Measurements from ENCODE around the gene IFNW1. TPM values are rescaled to one million over a fixed set of nuclear protein-coding genes. Genes with fewer than 3 reads are reported as not detected.

Gene IFNW1
- total RNA-seq, 1 experiment from 2014 or later = not detected

GRCh38 chr9:21119093-21119770, 22.4 kb downstream of the IFNW1 start:
- intact Hi-C loops (cut with micrococcal nuclease; ENCODE audit: unreplicated experiment) = loop anchor here (10.0 kb wide), 2 partner anchors 114 to 924 kb away; no protein-coding TSS in a partner anchor
- CTCF ChIA-PET = no interaction called here
- H3K27ac Mint-ChIP-seq (ENCODE audit: unreplicated experiment) = no peak overlapping the region
- H3K27me3 Mint-ChIP-seq (ENCODE audit: unreplicated experiment) = no peaks in the 10 kb centered on the region
- no peak for TF ChIP-seq CTCF (IDR thresholded peaks at IDR 0.05; ENCODE audit: unreplicated experiment)
- H3K36me3 Mint-ChIP-seq (ENCODE audit: insufficient read depth, unreplicated experiment) = no peaks in the 10 kb centered on the region
- BruUV-seq (replicated peaks) = no TSS peak
- peaks cover 1% of the 10 kb centered on the region for H3K9me3 Mint-ChIP-seq (ENCODE audit: low read depth, unreplicated experiment)
- DNase-seq = no peak
- H3K4me1 Mint-ChIP-seq (ENCODE audit: low read depth, unreplicated experiment) = no peaks in the 10 kb centered on the region
- H3K4me3 Mint-ChIP-seq (ENCODE audit: low read depth, unreplicated experiment) = no peak overlapping the region

GRCh38 chr9:21114311-21114710, 27.3 kb downstream of the IFNW1 start:
- intact Hi-C loops (cut with micrococcal nuclease; ENCODE audit: unreplicated experiment) = loop anchor here (5.0 to 10.0 kb wide), 3 partner anchors 110 to 920 kb away; no protein-coding TSS in a partner anchor
- Mint-ChIP-seq H3K36me3 (ENCODE audit: insufficient read depth, unreplicated experiment) (no peaks in the 10 kb centered on the region), H3K4me1 (ENCODE audit: low read depth, unreplicated experiment) (no peaks in the 10 kb centered on the region), H3K4me3 (ENCODE audit: low read depth, unreplicated experiment) (no peak overlapping the region), H3K27ac (ENCODE audit: unreplicated experiment) (no peak overlapping the region), H3K9me3 (ENCODE audit: low read depth, unreplicated experiment) (no peaks in the 10 kb centered on the region), H3K27me3 (ENCODE audit: unreplicated experiment) (no peaks in the 10 kb centered on the region)
- CTCF ChIA-PET = no interaction called here
- BruUV-seq (replicated peaks) = no TSS peak
- no peak for DNase-seq
- no peak for TF ChIP-seq CTCF (IDR thresholded peaks at IDR 0.05; ENCODE audit: unreplicated experiment)

- Mint-ChIP-seq H3K4me1 (ENCODE audit: low read depth, unreplicated experiment) (no peaks in the 10 kb centered on the region), H3K27me3 (ENCODE audit: unreplicated experiment) (no peaks in the 10 kb centered on the region), H3K36me3 (ENCODE audit: insufficient read depth, unreplicated experiment) (no peaks in the 10 kb centered on the region), H3K27ac (ENCODE audit: unreplicated experiment) (no peak overlapping the region), H3K4me3 (ENCODE audit: low read depth, unreplicated experiment) (no peak overlapping the region), H3K9me3 (ENCODE audit: low read depth, unreplicated experiment) (no peaks in the 10 kb centered on the region)
- intact Hi-C loops (cut with micrococcal nuclease; ENCODE audit: unreplicated experiment) = loop anchor here (1.0 to 10.0 kb wide), 6 partner anchors 33 to 1184 kb away; no protein-coding TSS in a partner anchor
- peak; percentile 42 for TF ChIP-seq CTCF (IDR thresholded peaks at IDR 0.05; ENCODE audit: unreplicated experiment)
- CTCF ChIA-PET = interaction anchor here (0.8 to 2.4 kb wide), 4 partner anchors 15 to 493 kb away, joined by 3 to 36 read pairs (median 7); partner anchors contain the start of gene IFNB1
- DNase-seq = peak; percentile 26
- no TSS peak for BruUV-seq (replicated peaks)
These were observed 30.7 kb downstream of the IFNW1 start for GRCh38 chr9:21110708-21111576.

GRCh38 chr9:21104787-21105186, 36.8 kb downstream of the IFNW1 start:
- no peak for DNase-seq
- Mint-ChIP-seq H3K4me1 (ENCODE audit: low read depth, unreplicated experiment) (no peaks in the 10 kb centered on the region), H3K4me3 (ENCODE audit: low read depth, unreplicated experiment) (no peak overlapping the region), H3K27me3 (ENCODE audit: unreplicated experiment) (no peaks in the 10 kb centered on the region), H3K9me3 (ENCODE audit: low read depth, unreplicated experiment) (no peaks in the 10 kb centered on the region), H3K36me3 (ENCODE audit: insufficient read depth, unreplicated experiment) (no peaks in the 10 kb centered on the region), H3K27ac (ENCODE audit: unreplicated experiment) (no peak overlapping the region)
- intact Hi-C loops (cut with micrococcal nuclease; ENCODE audit: unreplicated experiment) = no loop called here
- no peak for TF ChIP-seq CTCF (IDR thresholded peaks at IDR 0.05; ENCODE audit: unreplicated experiment)
- CTCF ChIA-PET = no interaction called here
- BruUV-seq (replicated peaks) = no TSS peak

Measured in Calu3 (cell line).